Lung (tissue), 12 donors: ENCODE data around the gene PRXL2B. TPM values are rescaled to one million over a fixed set of nuclear protein-coding genes. Genes with fewer than 3 reads are reported as not detected.
A peak's percentile ranks its signal among the peaks of the same experiment; 100 is the strongest.

Source experiments
- ATAC-seq: fragments of 200-7000 bp; cut with Tn5 transposase; one replicate; pipeline ENCODE4 v1.9.1; 2020; ENCODE audit warnings: moderate number of reproducible peaks; ENCODE audit not compliant: insufficient read depth, low FRiP score
- DNase-seq, 3 donors: peaks; one replicate each; pipeline ENCODE4 v3.0.0-alpha.2; 2013 to 2017
- H3K27ac ChIP-seq, 2 donors: one replicate each; pipeline ENCODE4 v1.5.1; 2013; ENCODE audit warnings: mild to moderate bottlenecking in 2 of 2, moderate library complexity in 2 of 2, control low read depth in 1 of 2, inconsistent platforms in 1 of 2, low read depth in 1 of 2, low read length in 1 of 2
- H3K27me3 ChIP-seq, 3 donors: one replicate each; pipeline ENCODE4 v1.5.1; 2013; ENCODE audit warnings: low read length in 2 of 3; ENCODE audit not compliant: control insufficient read depth in 3 of 3, insufficient read depth in 3 of 3
- H3K36me3 ChIP-seq, 4 donors: one replicate each; pipeline ENCODE4 v1.5.1; 2013; ENCODE audit warnings: low read length in 4 of 4, mild to moderate bottlenecking in 1 of 4, moderate library complexity in 1 of 4; ENCODE audit not compliant: control insufficient read depth in 4 of 4, insufficient read depth in 4 of 4
- H3K4me1 ChIP-seq, 5 donors: one replicate each; pipeline ENCODE4 v1.5.1; 2013; ENCODE audit warnings: low read length in 5 of 5, mild to moderate bottlenecking in 2 of 5, moderate library complexity in 1 of 5; ENCODE audit not compliant: control insufficient read depth in 5 of 5, insufficient read depth in 5 of 5
- H3K4me3 ChIP-seq: one replicate; pipeline ENCODE4 v1.5.1; 2013; ENCODE audit warnings: mild to moderate bottlenecking, control low read depth, moderate library complexity
- H3K9ac ChIP-seq, 2 donors: one replicate each; pipeline ENCODE4 v1.5.1; 2013; ENCODE audit warnings: low read length in 2 of 2, control low read depth in 1 of 2; ENCODE audit not compliant: insufficient read depth in 1 of 2
- H3K9me3 ChIP-seq, 4 donors: one replicate each; pipeline ENCODE4 v1.5.1; 2013; ENCODE audit warnings: low read length in 3 of 4, mild to moderate bottlenecking in 1 of 4, moderate library complexity in 1 of 4; ENCODE audit not compliant: control insufficient read depth in 4 of 4, insufficient read depth in 3 of 4
- WGBS, 2 donors: extraction: QIAGEN DNeasy Blood & Tissue Kit; methylation state at CpG; one replicate each; pipeline ENCODE4 v1.1.7; 2013; 5-methylcytosine and 5-hydroxymethylcytosine counted together
- polyA plus RNA-seq, 2 donors: library from polyadenylated mRNA; stranded (reverse); fragments of 200-250 nt; gene quantifications; one replicate each; pipeline ENCODE4 v1.2.1, GENCODE V29; 2013
- total RNA-seq, 2 donors: library from RNA; depleted of rRNA in 1 of 2; stranded (reverse); fragments of >200 nt in 1 of 2; gene quantifications; one replicate each; pipeline ENCODE4 v1.2.1, GENCODE V29; 2014 to 2021
- TF ChIP-seq, protein P1 (sequence below): IDR thresholded peaks from 2 replicates; pipeline ENCODE4 v1.5.1; 2012; ENCODE audit warnings: mild to moderate bottlenecking; ENCODE audit errors: control extremely low read depth, extremely low read depth
- donor health status: control.
- donor health status: control.
- donor health status: Bipolar disorder and iron deficiency.
- donor health status: healthy.
- donor health status: DM: yes; HTN: yes; CAD: no.

Gene PRXL2B
- total and polyA plus RNA-seq, 4 donors, result 17.8 to 39.8 (median 27.0) TPM

DNA sequence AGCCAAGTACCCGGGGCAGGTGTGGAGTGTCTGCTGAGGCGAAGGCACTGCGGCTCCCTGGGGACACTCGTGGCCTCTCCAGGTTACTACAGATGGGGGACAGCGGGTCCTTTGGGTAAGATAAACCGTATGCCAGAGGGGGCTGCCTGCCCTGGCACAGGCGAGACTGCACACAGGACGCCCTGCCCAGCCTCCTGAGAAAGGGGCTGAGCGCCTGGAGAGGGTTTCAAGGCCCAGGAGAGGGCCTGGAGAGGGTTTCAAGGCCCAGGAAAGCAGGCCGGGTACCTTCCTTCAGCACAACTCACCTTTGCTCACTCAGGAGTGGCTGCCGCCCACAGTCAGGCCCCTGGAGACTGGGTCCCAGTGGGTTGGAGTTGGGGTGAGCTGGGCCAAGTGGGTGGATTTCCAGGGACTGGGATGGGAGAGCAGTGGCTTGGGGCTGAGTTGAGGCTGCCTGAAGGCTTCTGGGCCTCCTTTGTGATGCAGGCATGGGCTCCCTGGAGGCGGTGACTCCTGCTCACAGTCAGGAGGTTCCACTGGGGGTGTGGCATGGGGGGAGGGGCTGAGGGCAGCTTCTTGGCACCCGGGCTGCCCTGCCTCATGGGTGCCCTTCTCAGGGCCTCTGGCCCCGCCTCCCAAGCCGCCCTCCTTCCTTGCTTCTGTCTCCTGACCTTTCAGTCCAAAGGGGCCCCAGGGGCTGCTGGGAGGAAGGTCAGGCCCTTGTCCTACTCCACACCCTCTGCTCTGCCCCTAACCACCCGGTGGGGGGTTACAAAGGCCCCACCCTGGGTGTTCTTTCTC lies 46.2 kb downstream of the PRXL2B start, which contains the start of gene MMEL1:
TSS of gene MMEL1 (minus strand) at position 456 of the 801 bp plus-strand sequence. CDS start 3,532 bp downstream, outside the sequence.
- DNase-seq (no peak), ATAC-seq (no peak)
- Histone ChIP-seq H3K27me3 (peaks cover 3 to 34% (median 22%) of the 10 kb centered on the region in 3 donors), H3K36me3 (no peaks in the 10 kb centered on the region), H3K27ac (no peak within 1 kb of the TSS), H3K9ac (peak within 1 kb of the TSS in 1 of 2 donors; percentile 11), H3K9me3 (peaks cover 0 to 24% (median 2%) of the 10 kb centered on the region in 4 donors), H3K4me1 (peaks cover 0 to 13% (median 4%) of the 10 kb centered on the region in 5 donors), H3K4me3 (no peak within 1 kb of the TSS)
- TF ChIP-seq, protein P1, sequence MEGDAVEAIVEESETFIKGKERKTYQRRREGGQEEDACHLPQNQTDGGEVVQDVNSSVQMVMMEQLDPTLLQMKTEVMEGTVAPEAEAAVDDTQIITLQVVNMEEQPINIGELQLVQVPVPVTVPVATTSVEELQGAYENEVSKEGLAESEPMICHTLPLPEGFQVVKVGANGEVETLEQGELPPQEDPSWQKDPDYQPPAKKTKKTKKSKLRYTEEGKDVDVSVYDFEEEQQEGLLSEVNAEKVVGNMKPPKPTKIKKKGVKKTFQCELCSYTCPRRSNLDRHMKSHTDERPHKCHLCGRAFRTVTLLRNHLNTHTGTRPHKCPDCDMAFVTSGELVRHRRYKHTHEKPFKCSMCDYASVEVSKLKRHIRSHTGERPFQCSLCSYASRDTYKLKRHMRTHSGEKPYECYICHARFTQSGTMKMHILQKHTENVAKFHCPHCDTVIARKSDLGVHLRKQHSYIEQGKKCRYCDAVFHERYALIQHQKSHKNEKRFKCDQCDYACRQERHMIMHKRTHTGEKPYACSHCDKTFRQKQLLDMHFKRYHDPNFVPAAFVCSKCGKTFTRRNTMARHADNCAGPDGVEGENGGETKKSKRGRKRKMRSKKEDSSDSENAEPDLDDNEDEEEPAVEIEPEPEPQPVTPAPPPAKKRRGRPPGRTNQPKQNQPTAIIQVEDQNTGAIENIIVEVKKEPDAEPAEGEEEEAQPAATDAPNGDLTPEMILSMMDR, result no peak
- WGBS, 2 donors, result 67 to 80% methylated on average over 14 to 16 of the region's 16 CpGs

DNA sequence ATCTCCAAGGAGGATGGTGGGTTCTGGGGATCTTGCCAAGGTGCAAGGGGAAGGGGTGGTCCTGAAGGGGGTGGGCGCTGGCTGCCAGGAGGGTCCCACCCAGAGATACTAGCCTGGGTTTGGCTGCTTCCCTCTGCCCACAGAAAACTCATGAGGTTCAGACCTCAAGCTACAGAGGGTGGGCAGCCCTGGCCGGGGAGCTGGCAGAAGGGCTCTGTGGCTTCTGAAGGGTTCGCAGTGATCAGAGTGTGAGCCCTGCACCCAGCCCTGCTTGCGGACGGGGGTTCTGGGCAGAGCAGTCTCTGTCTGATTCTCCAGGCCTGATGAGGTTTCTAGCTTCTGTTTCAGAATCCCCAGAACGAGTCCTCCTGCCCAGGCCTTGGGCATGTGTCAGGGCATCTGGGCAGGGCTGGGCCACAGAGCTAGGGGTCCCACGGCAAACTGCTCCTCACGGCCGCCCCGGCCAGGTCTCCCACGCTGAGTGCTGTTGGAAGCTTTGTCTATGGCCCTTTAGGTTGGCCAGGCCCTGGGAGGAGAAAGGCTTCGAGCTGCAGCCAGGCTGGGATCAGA lies 46.9 kb downstream of the PRXL2B start:
- Histone ChIP-seq H3K36me3 (no peaks in the 10 kb centered on the region), H3K9me3 (peaks cover 0 to 20% (median 2%) of the 10 kb centered on the region in 4 donors), H3K4me3 (no peak overlapping the region), H3K27me3 (peaks cover 3 to 27% (median 16%) of the 10 kb centered on the region in 3 donors), H3K27ac (no peak overlapping the region), H3K4me1 (peaks cover 0 to 13% (median 3%) of the 10 kb centered on the region in 5 donors), H3K9ac (peak overlapping the region in 1 of 2 donors; percentile 11)
- no peak for DNase-seq
- 81 to 86% methylated on average over 12 of the region's 12 CpGs for WGBS, 2 donors
- ATAC-seq, result no peak
- TF ChIP-seq, protein P1, result no peak

DNA sequence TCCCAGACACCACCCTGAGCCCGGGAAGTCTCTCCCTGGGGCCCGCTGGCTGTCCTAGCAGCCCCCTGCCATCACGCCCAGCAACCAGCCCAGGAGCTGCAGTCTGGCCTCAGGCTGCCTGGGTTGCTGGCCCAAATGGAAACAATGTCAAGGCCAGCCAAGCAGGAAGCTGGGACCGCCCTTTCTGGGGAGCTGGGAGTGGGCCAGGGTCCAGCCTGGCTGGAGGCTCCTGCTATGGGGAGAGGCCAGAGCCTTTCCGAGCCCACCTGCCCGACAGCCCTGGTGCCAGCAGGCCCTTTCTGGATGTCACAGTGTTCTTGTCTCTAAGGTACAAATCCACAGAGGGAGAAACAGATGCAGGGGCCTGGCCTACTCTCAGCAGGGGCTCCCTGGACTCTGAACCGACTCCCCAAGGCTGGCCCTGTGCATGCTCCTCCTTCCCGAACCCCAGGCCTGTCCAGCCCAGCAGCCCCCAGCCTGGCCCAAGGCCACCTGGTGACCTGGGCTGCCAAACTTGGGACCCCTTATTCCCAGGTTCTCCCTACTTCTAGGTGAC lies 47.4 kb downstream of the PRXL2B start:
- H3K27ac ChIP-seq, result no peak overlapping the region
- H3K36me3 ChIP-seq, result no peaks in the 10 kb centered on the region
- H3K9me3 ChIP-seq, result peaks cover 0 to 20% (median 2%) of the 10 kb centered on the region in 4 donors
- DNase-seq (peak in 2 of 3 donors; percentile 15 to 47), ATAC-seq (no peak)
- H3K4me1 ChIP-seq, result peaks cover 0 to 13% (median 3%) of the 10 kb centered on the region in 5 donors
- peaks cover 3 to 24% (median 16%) of the 10 kb centered on the region in 3 donors for H3K27me3 ChIP-seq
- WGBS, 2 donors, result 58 to 73% methylated on average over 8 of the region's 8 CpGs
- H3K9ac ChIP-seq, result no peak overlapping the region
- TF ChIP-seq, protein P1, result no peak
- no peak overlapping the region for H3K4me3 ChIP-seq
